Measurements from ENCODE around the gene PIGC.

PIGC gene

DNA sequence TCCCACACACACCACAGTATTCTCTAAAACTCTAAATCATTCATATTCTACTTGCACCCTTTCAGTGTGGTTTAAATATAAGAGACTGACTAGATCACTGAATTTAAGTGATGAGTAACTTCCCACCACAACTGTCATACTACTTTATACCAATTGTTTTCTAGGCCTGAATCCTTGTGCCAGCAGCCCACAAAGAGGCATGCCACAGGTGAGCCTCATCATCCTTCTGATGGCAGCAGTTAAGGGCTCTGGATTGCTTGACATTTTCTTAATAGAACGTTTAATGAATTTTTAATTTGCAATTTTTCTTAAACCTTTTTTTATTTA lies 13.8 kb downstream of the PIGC start:
- Histone ChIP-seq H2AFZ (ENCODE audit: low read length) (no peak overlapping the region), H3K18ac (ENCODE audit: low read length) (no peak overlapping the region), H2BK5ac (ENCODE audit: low read length) (no peak overlapping the region), H4K8ac (ENCODE audit: low read depth, low read length) (no peak overlapping the region), H3K36me3 (replicated peaks in 1 of 2; ENCODE audit: control insufficient read depth in 2 of 2, insufficient read depth in 2 of 2, low read length in 2 of 2) (no peaks in the 10 kb centered on the region), H3K27ac (replicated peaks; ENCODE audit: low read length) (no peak overlapping the region), H3K14ac (ENCODE audit: low read length) (no peak overlapping the region), H3K79me1 (ENCODE audit: low read depth, low read length) (peaks cover 3% of the 10 kb centered on the region), H2BK120ac (ENCODE audit: low read depth, low read length) (no peak overlapping the region), H3K4me3 (ENCODE audit: low read length in 2 of 2) (no peak overlapping the region), H2AK5ac (ENCODE audit: low read depth, low read length) (no peak overlapping the region), H4K91ac (ENCODE audit: low read depth, low read length, poor library complexity) (no peak overlapping the region), H2BK15ac (ENCODE audit: low read length) (no peak overlapping the region), H3K9me3 (replicated peaks in 1 of 2; ENCODE audit: control insufficient read depth in 2 of 2, insufficient read depth in 1 of 2, low read depth in 1 of 2, low read length in 2 of 2) (no peaks in the 10 kb centered on the region), H3K4me1 (ENCODE audit: control insufficient read depth in 2 of 2, insufficient read depth in 1 of 2, low read depth in 1 of 2, low read length in 2 of 2) (peaks cover 0 to 8% of the 10 kb centered on the region in 2 donors), H3K4ac (ENCODE audit: low read length) (no peak overlapping the region), H2BK12ac (ENCODE audit: low read length) (no peak overlapping the region), H3K4me2 (ENCODE audit: insufficient read depth, low read length, poor library complexity, severe bottlenecking) (no peak overlapping the region), H3K27me3 (ENCODE audit: control insufficient read depth in 3 of 3, insufficient read depth in 3 of 3, low read depth in 1 of 3, low read length in 3 of 3) (no peaks in the 10 kb centered on the region), H3K23ac (ENCODE audit: low read depth, low read length, poor library complexity) (no peak overlapping the region), H3K9ac (ENCODE audit: low read depth, low read length, poor library complexity) (no peak overlapping the region)
- WGBS, 2 donors (ENCODE audit: extremely low coverage in 2 of 2, insufficient read length in 2 of 2, insufficient replicate concordance in 1 of 2) = no CpG with 5 or more reads among the region's 1 CpG
- no peak for DNase-seq (ENCODE audit: low spot score)

DNA sequence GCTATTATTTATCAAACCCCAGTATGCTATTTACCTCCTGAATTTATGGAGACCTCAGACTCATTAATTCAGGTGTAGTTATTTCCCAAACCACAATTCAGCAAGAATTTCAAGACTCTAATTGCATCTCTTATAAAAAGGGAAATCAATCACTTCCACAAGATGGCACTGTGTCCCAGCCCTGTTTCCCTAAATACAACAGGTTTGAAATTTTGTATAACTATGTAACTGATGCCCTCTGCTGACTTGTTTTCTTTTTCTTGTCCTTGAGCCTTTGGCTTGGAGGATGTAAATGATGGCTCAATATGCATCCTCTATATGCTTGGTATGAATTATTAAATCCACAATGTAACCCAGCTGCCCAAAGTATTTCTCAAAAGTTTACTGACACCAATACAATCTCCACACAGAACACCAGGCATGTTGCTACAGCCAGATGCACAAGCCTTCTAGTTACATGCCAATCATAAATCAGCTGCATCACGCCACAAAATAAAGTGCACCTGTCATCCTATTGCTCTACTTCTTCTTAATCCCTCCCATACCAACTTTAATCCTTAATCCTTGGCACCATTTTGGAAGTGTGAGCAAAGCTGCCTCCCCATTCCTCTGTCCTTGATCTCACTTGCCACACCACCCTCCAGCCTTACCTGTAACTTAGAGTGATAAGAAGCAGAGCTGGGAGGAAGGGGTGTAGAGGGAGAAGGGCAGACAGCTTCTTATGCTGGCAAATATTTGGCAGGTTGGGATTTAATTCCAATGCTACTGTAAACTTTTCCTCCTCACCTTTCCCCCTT lies 14.3 kb downstream of the PIGC start:
- Histone ChIP-seq H2AFZ (ENCODE audit: low read length) (no peak overlapping the region), H3K4ac (ENCODE audit: low read length) (no peak overlapping the region), H2AK5ac (ENCODE audit: low read depth, low read length) (no peak overlapping the region), H3K9ac (ENCODE audit: low read depth, low read length, poor library complexity) (no peak overlapping the region), H4K8ac (ENCODE audit: low read depth, low read length) (no peak overlapping the region), H3K18ac (ENCODE audit: low read length) (no peak overlapping the region), H3K9me3 (replicated peaks in 1 of 2; ENCODE audit: control insufficient read depth in 2 of 2, insufficient read depth in 1 of 2, low read depth in 1 of 2, low read length in 2 of 2) (no peaks in the 10 kb centered on the region), H2BK120ac (ENCODE audit: low read depth, low read length) (no peak overlapping the region), H3K4me1 (ENCODE audit: control insufficient read depth in 2 of 2, insufficient read depth in 1 of 2, low read depth in 1 of 2, low read length in 2 of 2) (peaks cover 0 to 8% of the 10 kb centered on the region in 2 donors), H3K4me2 (ENCODE audit: insufficient read depth, low read length, poor library complexity, severe bottlenecking) (no peak overlapping the region), H4K91ac (ENCODE audit: low read depth, low read length, poor library complexity) (no peak overlapping the region), H3K27me3 (ENCODE audit: control insufficient read depth in 3 of 3, insufficient read depth in 3 of 3, low read depth in 1 of 3, low read length in 3 of 3) (no peaks in the 10 kb centered on the region), H2BK12ac (ENCODE audit: low read length) (no peak overlapping the region), H2BK5ac (ENCODE audit: low read length) (no peak overlapping the region), H3K36me3 (replicated peaks in 1 of 2; ENCODE audit: control insufficient read depth in 2 of 2, insufficient read depth in 2 of 2, low read length in 2 of 2) (no peaks in the 10 kb centered on the region), H3K79me1 (ENCODE audit: low read depth, low read length) (peaks cover 3% of the 10 kb centered on the region), H3K27ac (replicated peaks; ENCODE audit: low read length) (no peak overlapping the region), H3K14ac (ENCODE audit: low read length) (no peak overlapping the region), H2BK15ac (ENCODE audit: low read length) (no peak overlapping the region), H3K23ac (ENCODE audit: low read depth, low read length, poor library complexity) (no peak overlapping the region), H3K4me3 (ENCODE audit: low read length in 2 of 2) (no peak overlapping the region)
- WGBS, 2 donors (ENCODE audit: extremely low coverage in 2 of 2, insufficient read length in 2 of 2, insufficient replicate concordance in 1 of 2) = no CpG with 5 or more reads among the region's 1 CpG
- peak; percentile 40 for DNase-seq (ENCODE audit: low spot score)

- no peaks in the 10 kb centered on the region for H3K9me3 ChIP-seq (replicated peaks in 1 of 2; ENCODE audit: control insufficient read depth in 2 of 2, insufficient read depth in 1 of 2, low read depth in 1 of 2, low read length in 2 of 2)
- H4K8ac ChIP-seq (ENCODE audit: low read depth, low read length) = no peak overlapping the region
- no peak overlapping the region for H2BK12ac ChIP-seq (ENCODE audit: low read length)
- no peak overlapping the region for H3K4me2 ChIP-seq (ENCODE audit: insufficient read depth, low read length, poor library complexity, severe bottlenecking)
- H3K4me1 ChIP-seq (ENCODE audit: control insufficient read depth in 2 of 2, insufficient read depth in 1 of 2, low read depth in 1 of 2, low read length in 2 of 2) = peaks cover 0 to 8% of the 10 kb centered on the region in 2 donors
- no peak overlapping the region for H3K27ac ChIP-seq (replicated peaks; ENCODE audit: low read length)
- no peak overlapping the region for H3K9ac ChIP-seq (ENCODE audit: low read depth, low read length, poor library complexity)
- no peak overlapping the region for H2BK15ac ChIP-seq (ENCODE audit: low read length)
- no peak overlapping the region for H2AK5ac ChIP-seq (ENCODE audit: low read depth, low read length)
- H4K91ac ChIP-seq (ENCODE audit: low read depth, low read length, poor library complexity) = no peak overlapping the region
- H3K79me1 ChIP-seq (ENCODE audit: low read depth, low read length) = peaks cover 3% of the 10 kb centered on the region
- no CpG with 5 or more reads among the region's 2 CpGs for WGBS, 2 donors (ENCODE audit: extremely low coverage in 2 of 2, insufficient read length in 2 of 2, insufficient replicate concordance in 1 of 2)
- no peak overlapping the region for H3K4me3 ChIP-seq (ENCODE audit: low read length in 2 of 2)
- no peak overlapping the region for H3K23ac ChIP-seq (ENCODE audit: low read depth, low read length, poor library complexity)
- no peak overlapping the region for H2BK5ac ChIP-seq (ENCODE audit: low read length)
- no peak for DNase-seq (ENCODE audit: low spot score)
- H3K18ac ChIP-seq (ENCODE audit: low read length) = no peak overlapping the region
- no peaks in the 10 kb centered on the region for H3K36me3 ChIP-seq (replicated peaks in 1 of 2; ENCODE audit: control insufficient read depth in 2 of 2, insufficient read depth in 2 of 2, low read length in 2 of 2)
- no peaks in the 10 kb centered on the region for H3K27me3 ChIP-seq (ENCODE audit: control insufficient read depth in 3 of 3, insufficient read depth in 3 of 3, low read depth in 1 of 3, low read length in 3 of 3)
- H3K14ac ChIP-seq (ENCODE audit: low read length) = no peak overlapping the region
- H2BK120ac ChIP-seq (ENCODE audit: low read depth, low read length) = no peak overlapping the region
- no peak overlapping the region for H2AFZ ChIP-seq (ENCODE audit: low read length)
- no peak overlapping the region for H3K4ac ChIP-seq (ENCODE audit: low read length)
Observed at GRCh38 chr1:172427191-172427590, 16.7 kb downstream of the PIGC start.

- Histone ChIP-seq H3K23ac (ENCODE audit: low read depth, low read length, poor library complexity) (no peak overlapping the region), H3K27ac (replicated peaks; ENCODE audit: low read length) (no peak overlapping the region), H3K4me3 (ENCODE audit: low read length in 2 of 2) (no peak overlapping the region), H2AFZ (ENCODE audit: low read length) (no peak overlapping the region), H4K8ac (ENCODE audit: low read depth, low read length) (no peak overlapping the region), H3K9ac (ENCODE audit: low read depth, low read length, poor library complexity) (no peak overlapping the region), H4K91ac (ENCODE audit: low read depth, low read length, poor library complexity) (no peak overlapping the region), H2BK120ac (ENCODE audit: low read depth, low read length) (no peak overlapping the region), H3K79me1 (ENCODE audit: low read depth, low read length) (no peaks in the 10 kb centered on the region), H3K4me2 (ENCODE audit: insufficient read depth, low read length, poor library complexity, severe bottlenecking) (no peak overlapping the region), H2BK12ac (ENCODE audit: low read length) (no peak overlapping the region), H3K4me1 (ENCODE audit: control insufficient read depth in 2 of 2, insufficient read depth in 1 of 2, low read depth in 1 of 2, low read length in 2 of 2) (peaks cover 0 to 7% of the 10 kb centered on the region in 2 donors), H2BK15ac (ENCODE audit: low read length) (no peak overlapping the region), H3K18ac (ENCODE audit: low read length) (no peak overlapping the region), H3K4ac (ENCODE audit: low read length) (no peak overlapping the region), H3K9me3 (replicated peaks in 1 of 2; ENCODE audit: control insufficient read depth in 2 of 2, insufficient read depth in 1 of 2, low read depth in 1 of 2, low read length in 2 of 2) (no peaks in the 10 kb centered on the region), H3K14ac (ENCODE audit: low read length) (no peak overlapping the region), H3K36me3 (replicated peaks in 1 of 2; ENCODE audit: control insufficient read depth in 2 of 2, insufficient read depth in 2 of 2, low read length in 2 of 2) (no peaks in the 10 kb centered on the region), H3K27me3 (ENCODE audit: control insufficient read depth in 3 of 3, insufficient read depth in 3 of 3, low read depth in 1 of 3, low read length in 3 of 3) (no peaks in the 10 kb centered on the region), H2AK5ac (ENCODE audit: low read depth, low read length) (no peak overlapping the region), H2BK5ac (ENCODE audit: low read length) (no peak overlapping the region)
- WGBS, 2 donors (ENCODE audit: extremely low coverage in 2 of 2, insufficient read length in 2 of 2, insufficient replicate concordance in 1 of 2) = no CpG with 5 or more reads among the region's 3 CpGs
- no peak for DNase-seq (ENCODE audit: low spot score)
Observed at GRCh38 chr1:172425339-172425738, 18.5 kb downstream of the PIGC start.
